ENCODE data around the gene ZDHHC24. TPM values are rescaled to one million over a fixed set of nuclear protein-coding genes. Genes with fewer than 3 reads are reported as not detected.

Gene ZDHHC24
- total and polyA plus RNA-seq, 4 donors = 4.1 to 14.7 (median 9.3) TPM

GRCh38 chr11:66510271-66510989 lies 35.4 kb downstream of the ZDHHC24 start, which contains the start of gene BBS1:
BBS1 (plus strand) TSS chr11:66510635; CDS start chr11:66510660, 25 bp downstream.
- intact Hi-C loops (cut with DNase I) = no loop called here
- Histone ChIP-seq H3K27ac (ENCODE audit: low read depth in 1 of 2, low read length in 2 of 2) (peak within 1 kb of the TSS in 1 of 2 donors; percentile 1), H3K4me3 (ENCODE audit: low read length in 2 of 2) (peak within 1 kb of the TSS; percentile 49 to 69), H3K27me3 (ENCODE audit: control insufficient read depth in 1 of 2, insufficient read depth in 2 of 2, low read length in 1 of 2) (no peaks in the 10 kb centered on the region), H3K4me1 (ENCODE audit: control insufficient read depth in 1 of 2, insufficient read depth in 2 of 2, low read length in 2 of 2) (no peaks in the 10 kb centered on the region), H3K36me3 (ENCODE audit: control insufficient read depth in 1 of 2, insufficient read depth in 2 of 2, low read length in 1 of 2) (no peaks in the 10 kb centered on the region), H3K9me3 (ENCODE audit: control insufficient read depth, low read length) (no peaks in the 10 kb centered on the region)
- WGBS, 2 donors = 0% methylated on average over 31 of the region's 31 CpGs
- peak; percentile 95 for ATAC-seq (ENCODE audit: low FRiP score)
- DNase-seq = peak; percentile 93 to 96

DNA sequence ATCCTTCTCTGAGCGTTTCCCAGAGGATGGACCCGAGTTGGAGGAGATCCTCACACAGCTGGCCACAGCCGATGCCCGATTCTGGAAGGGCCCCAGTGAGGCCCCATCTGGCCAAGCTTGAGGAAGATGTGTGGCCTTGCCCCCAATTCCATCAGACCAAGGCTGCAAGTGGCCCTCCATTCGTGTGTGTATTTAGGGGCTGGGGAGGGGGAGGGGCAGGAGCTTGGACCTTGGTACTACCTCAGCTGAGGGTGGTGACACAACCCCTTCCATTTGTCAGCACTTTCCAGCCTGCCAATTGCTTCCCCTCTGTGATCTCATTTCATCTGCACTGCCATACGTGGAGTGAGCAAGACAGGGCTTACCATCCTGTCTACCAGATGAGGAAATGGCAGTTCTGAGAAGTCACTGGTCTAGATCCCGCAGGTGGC lies 36.7 kb downstream of the ZDHHC24 start:
- peak in 1 of 2 donors; percentile 40 for DNase-seq
- no peaks in the 10 kb centered on the region for H3K9me3 ChIP-seq (ENCODE audit: control insufficient read depth, low read length)
- no peak for ATAC-seq (ENCODE audit: low FRiP score)
- H3K36me3 ChIP-seq (ENCODE audit: control insufficient read depth in 1 of 2, insufficient read depth in 2 of 2, low read length in 1 of 2) = peaks cover 0 to 2% of the 10 kb centered on the region in 2 donors
- no peaks in the 10 kb centered on the region for H3K4me1 ChIP-seq (ENCODE audit: control insufficient read depth in 1 of 2, insufficient read depth in 2 of 2, low read length in 2 of 2)
- no peaks in the 10 kb centered on the region for H3K27me3 ChIP-seq (ENCODE audit: control insufficient read depth in 1 of 2, insufficient read depth in 2 of 2, low read length in 1 of 2)
- 78 to 80% methylated on average over 7 of the region's 7 CpGs for WGBS, 2 donors
- no peak overlapping the region for H3K4me3 ChIP-seq (ENCODE audit: low read length in 2 of 2)
- intact Hi-C loops (cut with DNase I) = no loop called here
- no peak overlapping the region for H3K27ac ChIP-seq (ENCODE audit: low read depth in 1 of 2, low read length in 2 of 2)

DNA sequence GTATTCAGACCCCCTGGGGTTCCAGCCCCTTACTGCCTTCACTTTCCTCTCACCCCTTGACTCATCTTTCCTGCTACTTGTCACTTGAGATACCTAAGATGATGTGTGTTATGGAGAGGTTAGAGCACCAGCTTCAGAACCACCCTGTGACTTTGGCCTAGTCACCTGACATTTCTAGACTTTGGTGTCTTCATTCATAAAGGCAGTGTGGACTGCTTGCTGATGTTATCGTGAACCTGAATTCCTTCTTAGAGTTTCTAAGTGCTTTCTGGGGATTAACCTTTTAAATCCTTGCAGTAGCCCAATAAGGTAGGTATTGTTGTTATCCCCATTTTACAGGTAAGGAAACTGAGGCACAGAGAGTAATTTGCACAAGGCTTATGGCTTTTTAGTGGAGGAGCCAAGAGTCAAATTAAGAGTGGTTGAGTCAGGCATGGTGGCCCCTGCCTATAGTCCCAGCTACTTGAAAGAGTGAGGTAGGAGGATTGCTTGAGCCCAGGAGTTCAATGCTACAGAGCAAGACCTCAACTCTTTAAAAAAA lies 40.5 kb downstream of the ZDHHC24 start:
- Histone ChIP-seq H3K4me3 (ENCODE audit: low read length in 2 of 2) (no peak overlapping the region), H3K9me3 (ENCODE audit: control insufficient read depth, low read length) (no peaks in the 10 kb centered on the region), H3K36me3 (ENCODE audit: control insufficient read depth in 1 of 2, insufficient read depth in 2 of 2, low read length in 1 of 2) (peaks cover 0 to 2% of the 10 kb centered on the region in 2 donors), H3K27ac (ENCODE audit: low read depth in 1 of 2, low read length in 2 of 2) (no peak overlapping the region), H3K27me3 (ENCODE audit: control insufficient read depth in 1 of 2, insufficient read depth in 2 of 2, low read length in 1 of 2) (no peaks in the 10 kb centered on the region), H3K4me1 (ENCODE audit: control insufficient read depth in 1 of 2, insufficient read depth in 2 of 2, low read length in 2 of 2) (no peaks in the 10 kb centered on the region)
- ATAC-seq (ENCODE audit: low FRiP score) (no peak), DNase-seq (no peak)
- intact Hi-C loops (cut with DNase I) = no loop called here
- WGBS, 2 donors = 0 to 96% methylated on average over 1 of the region's 1 CpG

DNA sequence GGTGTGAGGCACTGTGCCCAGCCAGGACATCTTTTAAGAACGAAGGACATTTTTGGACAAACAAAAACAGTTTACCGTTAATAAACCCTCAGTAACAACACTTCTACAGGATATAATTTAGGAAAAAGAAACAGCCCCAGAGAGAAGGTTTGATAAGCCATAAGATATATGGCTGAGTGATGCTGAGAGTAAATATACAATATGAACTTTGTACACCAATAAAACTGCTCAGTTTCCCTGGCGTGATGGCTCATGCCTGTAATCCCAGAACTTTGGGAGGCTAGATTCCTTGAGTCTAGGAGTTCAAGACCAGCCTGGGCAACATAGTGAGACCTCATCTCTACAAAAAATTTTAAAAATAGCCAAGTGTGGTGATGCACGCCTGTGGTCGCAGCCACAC lies 47.3 kb downstream of the ZDHHC24 start:
- Histone ChIP-seq H3K36me3 (ENCODE audit: control insufficient read depth in 1 of 2, insufficient read depth in 2 of 2, low read length in 1 of 2) (no peaks in the 10 kb centered on the region), H3K9me3 (ENCODE audit: control insufficient read depth, low read length) (no peaks in the 10 kb centered on the region), H3K4me3 (ENCODE audit: low read length in 2 of 2) (no peak overlapping the region), H3K27ac (ENCODE audit: low read depth in 1 of 2, low read length in 2 of 2) (no peak overlapping the region), H3K4me1 (ENCODE audit: control insufficient read depth in 1 of 2, insufficient read depth in 2 of 2, low read length in 2 of 2) (no peaks in the 10 kb centered on the region), H3K27me3 (ENCODE audit: control insufficient read depth in 1 of 2, insufficient read depth in 2 of 2, low read length in 1 of 2) (no peaks in the 10 kb centered on the region)
- intact Hi-C loops (cut with DNase I) = no loop called here
- DNase-seq (no peak), ATAC-seq (ENCODE audit: low FRiP score) (no peak)
- WGBS, 2 donors = 86 to 91% methylated on average over 5 of the region's 5 CpGs

DNA sequence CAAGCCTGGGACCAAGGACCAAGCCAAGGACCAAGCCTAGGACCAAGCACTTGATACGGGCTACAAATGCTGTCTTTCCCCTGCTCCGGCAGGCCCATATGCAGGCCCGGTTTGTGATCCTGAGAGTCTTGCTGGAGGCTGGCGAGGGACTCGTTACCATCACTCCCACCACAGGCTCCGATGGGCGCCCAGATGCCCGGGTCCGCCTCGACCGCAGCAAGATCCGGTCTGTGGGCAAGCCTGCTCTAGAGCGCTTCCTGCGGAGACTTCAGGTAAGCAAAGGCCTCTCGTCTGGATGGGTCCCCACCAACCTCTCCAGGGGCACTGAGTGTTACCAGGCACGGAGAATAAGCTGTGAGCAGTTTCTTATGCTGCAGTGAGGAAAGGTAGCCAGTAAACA lies 48.6 kb downstream of the ZDHHC24 start:
- intact Hi-C loops (cut with DNase I) = no loop called here
- Histone ChIP-seq H3K27me3 (ENCODE audit: control insufficient read depth in 1 of 2, insufficient read depth in 2 of 2, low read length in 1 of 2) (no peaks in the 10 kb centered on the region), H3K4me1 (ENCODE audit: control insufficient read depth in 1 of 2, insufficient read depth in 2 of 2, low read length in 2 of 2) (no peaks in the 10 kb centered on the region), H3K36me3 (ENCODE audit: control insufficient read depth in 1 of 2, insufficient read depth in 2 of 2, low read length in 1 of 2) (no peaks in the 10 kb centered on the region), H3K9me3 (ENCODE audit: control insufficient read depth, low read length) (no peaks in the 10 kb centered on the region), H3K27ac (ENCODE audit: low read depth in 1 of 2, low read length in 2 of 2) (no peak overlapping the region), H3K4me3 (ENCODE audit: low read length in 2 of 2) (no peak overlapping the region)
- no peak for ATAC-seq (ENCODE audit: low FRiP score)
- 97 to 98% methylated on average over 16 of the region's 16 CpGs for WGBS, 2 donors
- no peak for DNase-seq

- Histone ChIP-seq H3K9me3 (ENCODE audit: control insufficient read depth, low read length) (no peaks in the 10 kb centered on the region), H3K36me3 (ENCODE audit: control insufficient read depth in 1 of 2, insufficient read depth in 2 of 2, low read length in 1 of 2) (no peaks in the 10 kb centered on the region), H3K27me3 (ENCODE audit: control insufficient read depth in 1 of 2, insufficient read depth in 2 of 2, low read length in 1 of 2) (no peaks in the 10 kb centered on the region), H3K4me3 (ENCODE audit: low read length in 2 of 2) (no peak overlapping the region), H3K4me1 (ENCODE audit: control insufficient read depth in 1 of 2, insufficient read depth in 2 of 2, low read length in 2 of 2) (no peaks in the 10 kb centered on the region), H3K27ac (ENCODE audit: low read depth in 1 of 2, low read length in 2 of 2) (no peak overlapping the region)
- no peak for ATAC-seq (ENCODE audit: low FRiP score)
- intact Hi-C loops (cut with DNase I) = no loop called here
- peak in 1 of 2 donors; percentile 34 for DNase-seq
- 93% methylated on average over 17 of the region's 17 CpGs for WGBS, 2 donors
Observed at GRCh38 chr11:66495401-66495854, 50.4 kb downstream of the ZDHHC24 start.

- ATAC-seq (ENCODE audit: low FRiP score) (no peak), DNase-seq (no peak)
- no peaks in the 10 kb centered on the region for H3K4me1 ChIP-seq (ENCODE audit: control insufficient read depth in 1 of 2, insufficient read depth in 2 of 2, low read length in 2 of 2)
- no peaks in the 10 kb centered on the region for H3K36me3 ChIP-seq (ENCODE audit: control insufficient read depth in 1 of 2, insufficient read depth in 2 of 2, low read length in 1 of 2)
- intact Hi-C loops (cut with DNase I) = no loop called here
- no peaks in the 10 kb centered on the region for H3K9me3 ChIP-seq (ENCODE audit: control insufficient read depth, low read length)
- no peak overlapping the region for H3K27ac ChIP-seq (ENCODE audit: low read depth in 1 of 2, low read length in 2 of 2)
- H3K27me3 ChIP-seq (ENCODE audit: control insufficient read depth in 1 of 2, insufficient read depth in 2 of 2, low read length in 1 of 2) = no peaks in the 10 kb centered on the region
- 86% methylated on average over 14 of the region's 14 CpGs for WGBS, 2 donors
- H3K4me3 ChIP-seq (ENCODE audit: low read length in 2 of 2) = no peak overlapping the region
Observed at GRCh38 chr11:66494935-66495334, 50.9 kb downstream of the ZDHHC24 start.

GRCh38 chr11:66494458-66494857 lies 51.4 kb downstream of the ZDHHC24 start:
- Histone ChIP-seq H3K36me3 (ENCODE audit: control insufficient read depth in 1 of 2, insufficient read depth in 2 of 2, low read length in 1 of 2) (peaks cover 0 to 1% of the 10 kb centered on the region in 2 donors), H3K27me3 (ENCODE audit: control insufficient read depth in 1 of 2, insufficient read depth in 2 of 2, low read length in 1 of 2) (no peaks in the 10 kb centered on the region), H3K9me3 (ENCODE audit: control insufficient read depth, low read length) (no peaks in the 10 kb centered on the region), H3K4me1 (ENCODE audit: control insufficient read depth in 1 of 2, insufficient read depth in 2 of 2, low read length in 2 of 2) (no peaks in the 10 kb centered on the region), H3K27ac (ENCODE audit: low read depth in 1 of 2, low read length in 2 of 2) (no peak overlapping the region), H3K4me3 (ENCODE audit: low read length in 2 of 2) (no peak overlapping the region)
- DNase-seq = no peak
- no peak for ATAC-seq (ENCODE audit: low FRiP score)
- intact Hi-C loops (cut with DNase I) = no loop called here
- WGBS, 2 donors = 95 to 96% methylated on average over 7 of the region's 7 CpGs

DNA sequence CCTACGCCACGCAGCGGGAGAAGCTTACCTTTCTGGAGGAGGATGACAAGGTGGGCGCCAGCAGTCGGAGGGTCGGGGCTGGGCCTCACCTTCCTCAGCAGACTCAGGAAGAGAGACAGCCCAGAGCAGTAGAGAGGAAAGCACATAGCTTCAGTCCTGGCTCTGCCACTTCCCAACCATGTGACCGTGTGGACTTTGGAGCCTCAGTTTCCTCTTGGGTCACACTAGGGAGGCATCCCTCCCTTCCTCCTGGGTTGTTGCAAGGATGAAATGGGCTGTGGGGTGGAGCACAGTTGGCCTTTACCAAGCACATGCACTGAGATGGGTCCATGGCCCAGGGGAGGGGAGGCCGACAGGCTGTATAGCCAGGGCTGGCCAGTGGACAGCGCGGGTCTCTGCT lies 52.7 kb downstream of the ZDHHC24 start:
- Histone ChIP-seq H3K4me1 (ENCODE audit: control insufficient read depth in 1 of 2, insufficient read depth in 2 of 2, low read length in 2 of 2) (no peaks in the 10 kb centered on the region), H3K9me3 (ENCODE audit: control insufficient read depth, low read length) (no peaks in the 10 kb centered on the region), H3K4me3 (ENCODE audit: low read length in 2 of 2) (no peak overlapping the region), H3K27me3 (ENCODE audit: control insufficient read depth in 1 of 2, insufficient read depth in 2 of 2, low read length in 1 of 2) (no peaks in the 10 kb centered on the region), H3K27ac (ENCODE audit: low read depth in 1 of 2, low read length in 2 of 2) (no peak overlapping the region), H3K36me3 (ENCODE audit: control insufficient read depth in 1 of 2, insufficient read depth in 2 of 2, low read length in 1 of 2) (peaks cover 0 to 3% of the 10 kb centered on the region in 2 donors)
- no peak for DNase-seq
- intact Hi-C loops (cut with DNase I) = no loop called here
- WGBS, 2 donors = 94 to 96% methylated on average over 10 of the region's 10 CpGs
- ATAC-seq (ENCODE audit: low FRiP score) = no peak

Measured in aorta (tissue), 5 donors.